Fibroblast of peridontal ligament (primary cell): Measurements from ENCODE around the gene DCDC1.

ENCODE experiments used
- DNase-seq: peaks from one replicate; pipeline ENCODE4 v3.0.0-alpha.2; 2010; ENCODE audit errors: extremely low read depth

Gene DCDC1

GRCh38 chr11:31369348-31370329 lies at the start of gene DCDC1, which contains the start of gene DNAJC24:
Gene DCDC1, minus strand, starts transcription at chr11:31369739. Its CDS starts 41,459 bp downstream, at chr11:31328280.
Gene DNAJC24, plus strand, starts transcription at chr11:31369860. Its CDS starts 889 bp downstream, at chr11:31370749.
- DNase-seq = peak; percentile 91

DNA sequence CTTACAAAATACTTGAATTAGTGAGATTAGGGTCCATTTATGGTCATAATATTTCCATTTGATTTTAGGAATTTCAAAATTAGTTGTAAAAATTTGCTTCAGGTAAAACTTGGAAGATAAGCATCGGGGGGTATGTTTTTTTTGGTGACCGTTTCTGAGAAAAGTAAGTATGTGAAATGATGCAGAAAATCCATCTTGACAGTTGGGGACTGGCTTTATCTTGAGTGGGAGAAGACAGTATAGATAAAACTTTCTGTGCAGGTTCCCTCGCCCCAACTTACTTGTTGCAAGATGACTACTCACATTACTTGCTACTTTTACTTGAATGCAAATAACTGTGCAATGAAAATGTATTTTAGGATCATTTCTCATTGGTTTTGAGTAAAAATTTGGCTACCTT lies 49.6 kb upstream of the DCDC1 start:
- DNase-seq = no peak

GRCh38 chr11:31417816-31418215 lies 48.3 kb upstream of the DCDC1 start:
- no peak for DNase-seq

- no peak for DNase-seq
Observed at GRCh38 chr11:31417357-31417756, 47.8 kb upstream of the DCDC1 start.

GRCh38 chr11:31415435-31415834 lies 45.9 kb upstream of the DCDC1 start:
- DNase-seq = no peak

GRCh38 chr11:31414338-31414737 lies 44.8 kb upstream of the DCDC1 start:
- DNase-seq = no peak

DNA sequence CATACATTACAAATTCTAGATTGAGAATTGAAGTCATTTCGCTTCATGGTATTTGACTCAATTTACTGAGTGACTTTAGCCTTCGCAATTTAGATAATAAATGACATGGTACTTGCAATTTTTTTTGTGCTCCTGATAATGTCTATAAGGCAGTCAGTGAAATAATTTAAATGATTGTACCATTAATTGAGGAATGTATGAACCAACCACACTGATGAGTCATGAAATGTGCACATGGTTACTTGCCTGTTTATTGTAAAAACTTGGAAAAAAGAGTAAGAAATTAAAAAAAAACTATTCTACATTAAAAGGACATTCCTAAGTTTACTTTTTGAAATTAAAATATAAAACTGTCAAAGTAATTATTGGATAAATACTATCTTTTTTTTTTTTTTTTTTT lies 43.4 kb upstream of the DCDC1 start:
- peak; percentile 55 for DNase-seq

DNA sequence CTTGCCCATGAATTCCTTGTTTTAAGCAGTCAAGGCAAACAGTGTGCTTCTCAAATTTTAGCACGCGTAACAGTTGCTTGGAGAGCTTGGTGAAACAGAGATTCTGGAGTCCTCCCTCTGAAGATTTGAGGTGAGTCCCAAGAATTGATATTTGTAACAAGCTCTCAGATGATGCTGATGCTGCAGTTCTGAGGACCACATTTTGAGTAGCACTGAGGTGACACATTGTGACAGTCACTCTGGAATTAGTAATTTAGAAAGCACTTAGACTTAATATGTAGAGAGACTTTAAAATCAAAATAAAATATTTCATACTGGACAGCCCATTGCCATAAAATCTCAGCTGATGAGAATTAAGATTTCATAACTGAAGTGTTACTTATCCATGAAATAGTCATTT lies 38.7 kb upstream of the DCDC1 start:
- DNase-seq = no peak

DNA sequence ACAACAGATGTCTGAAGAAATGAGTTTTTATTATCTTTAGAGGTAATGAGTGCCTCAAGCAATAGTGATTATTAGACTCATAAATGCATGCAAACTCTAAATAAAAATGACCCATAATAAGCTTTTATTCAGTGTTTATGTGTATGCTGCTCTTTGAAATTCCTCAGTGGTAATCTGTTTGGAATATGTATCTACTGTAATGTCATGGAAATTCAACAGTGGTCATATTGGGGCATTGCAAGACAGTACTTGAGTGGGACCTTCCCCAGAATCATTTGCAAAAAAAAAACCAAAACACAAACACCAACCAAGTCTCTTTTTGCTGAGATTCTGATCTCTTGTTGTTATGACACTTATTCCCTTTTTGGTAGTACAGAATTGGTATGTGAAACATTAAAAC lies 35.1 kb upstream of the DCDC1 start:
- no peak for DNase-seq

DNA sequence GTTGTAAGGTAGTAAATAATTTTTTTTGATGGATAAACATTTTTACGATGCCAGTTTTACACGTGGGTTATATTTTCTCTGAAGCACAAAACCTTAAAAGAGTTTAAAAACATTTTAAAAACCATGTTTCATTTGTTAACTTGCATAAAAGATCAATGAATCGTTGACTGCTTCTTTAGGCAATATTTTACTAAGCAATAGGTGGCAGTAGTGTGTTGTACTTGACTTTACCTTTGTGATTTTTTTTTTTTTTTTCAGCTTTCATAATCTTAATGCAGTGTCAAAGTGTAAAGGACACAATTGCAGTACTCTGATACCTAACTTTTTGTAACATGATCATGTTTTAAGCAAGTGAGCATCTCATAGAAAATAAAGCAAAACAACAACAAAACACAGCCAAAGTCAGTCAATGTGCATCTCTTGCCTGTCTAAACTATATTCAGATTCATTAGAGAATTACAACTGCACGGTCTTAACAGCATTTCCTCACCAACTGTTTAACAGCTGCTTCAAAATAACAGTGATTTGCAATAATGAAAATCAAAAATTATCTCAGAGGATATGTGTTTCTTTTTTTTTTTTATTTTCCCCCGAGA lies 27.8 kb upstream of the DCDC1 start:
- DNase-seq = peak; percentile 54

DNA sequence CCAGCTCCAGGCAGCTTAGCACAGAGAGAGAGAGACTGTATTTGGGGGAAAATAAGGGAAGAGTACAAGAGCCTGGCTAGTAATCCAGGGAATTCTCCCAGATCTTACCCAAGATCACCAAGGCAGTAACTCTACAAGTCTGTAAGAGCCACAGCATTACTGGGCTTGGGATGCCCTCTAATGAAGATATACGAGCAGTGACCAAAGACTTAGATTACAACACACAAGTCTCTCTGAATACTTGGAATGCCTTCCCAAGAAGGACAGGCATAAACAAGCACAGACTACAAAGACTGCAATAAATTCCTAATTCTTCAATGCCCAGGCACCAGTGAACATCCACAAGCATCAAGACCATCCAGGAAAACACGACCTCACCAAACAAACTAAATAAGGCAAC lies 17.8 kb upstream of the DCDC1 start:
- DNase-seq = no peak

GRCh38 chr11:31383116-31383515 lies 13.6 kb upstream of the DCDC1 start:
- DNase-seq = no peak

DNA sequence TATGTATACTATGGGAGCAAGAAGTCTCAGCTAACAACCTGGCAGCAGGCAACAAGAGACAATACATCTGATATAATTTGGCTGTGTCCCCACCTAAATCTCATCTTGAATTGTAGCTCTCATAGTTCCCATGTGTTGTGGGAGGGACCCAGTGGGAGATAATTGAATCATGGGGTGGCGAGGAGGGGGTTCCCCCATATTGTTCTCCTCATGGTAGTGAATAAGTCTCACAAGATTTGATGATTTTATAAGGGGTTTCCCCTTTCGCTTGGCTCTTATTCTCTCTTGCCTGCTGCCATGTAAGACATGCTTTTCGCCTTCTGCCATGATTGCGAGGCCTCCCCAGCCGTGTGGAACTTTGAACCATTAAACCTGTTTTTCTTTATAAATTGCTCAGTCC lies 6.3 kb upstream of the DCDC1 start:
- no peak for DNase-seq

DNA sequence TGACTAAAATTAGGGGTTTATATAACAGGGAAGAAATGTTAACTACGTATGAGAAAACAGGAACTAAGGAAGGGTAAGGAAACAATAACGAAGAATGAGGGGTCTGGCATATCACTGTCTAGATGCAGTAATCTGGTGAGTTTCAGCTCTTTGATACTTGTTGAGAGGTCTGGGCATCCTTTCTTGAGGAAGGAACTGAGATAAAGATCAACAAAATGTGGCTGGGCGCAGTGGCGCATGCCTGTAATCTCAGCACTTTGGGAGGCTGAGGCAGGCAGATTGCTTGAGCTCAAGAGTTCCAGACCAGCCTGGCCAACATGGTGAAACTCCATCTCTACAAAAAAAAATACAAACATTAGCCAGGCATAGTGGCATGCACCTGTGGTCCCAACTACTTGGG lies 2.7 kb downstream of the DCDC1 start:
- no peak for DNase-seq

GRCh38 chr11:31361743-31362142 lies 7.8 kb downstream of the DCDC1 start:
- DNase-seq = no peak

GRCh38 chr11:31355817-31356216 lies 13.7 kb downstream of the DCDC1 start:
- DNase-seq = no peak

DNA sequence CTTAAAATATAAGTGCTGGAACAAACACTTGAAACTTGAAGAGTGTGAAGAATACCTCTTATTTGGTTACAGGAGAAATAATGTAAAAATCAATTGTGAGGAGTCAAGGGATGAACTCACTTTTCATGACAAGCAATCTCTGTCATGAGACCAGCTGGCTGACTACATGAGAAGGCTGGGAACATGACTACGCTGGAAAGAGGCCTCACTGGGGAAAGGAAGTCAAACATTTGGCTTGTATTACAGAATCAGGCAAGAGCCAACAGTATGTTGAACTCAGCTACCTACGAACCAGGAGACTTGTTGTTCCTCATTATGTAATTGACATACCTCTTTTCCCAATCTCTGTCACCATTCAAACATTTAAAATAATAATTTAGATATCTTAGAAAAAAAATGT lies 14.4 kb downstream of the DCDC1 start:
- DNase-seq = peak; percentile 60

- no peak for DNase-seq
Observed at GRCh38 chr11:31351168-31351567, 18.4 kb downstream of the DCDC1 start.

- DNase-seq = peak; percentile 41
Observed at GRCh38 chr11:31340903-31341572, 28.5 kb downstream of the DCDC1 start.

GRCh38 chr11:31337806-31338205 lies 31.7 kb downstream of the DCDC1 start:
- no peak for DNase-seq

- no peak for DNase-seq
Observed at GRCh38 chr11:31328697-31329096, 40.8 kb downstream of the DCDC1 start.

- DNase-seq = no peak
Observed at GRCh38 chr11:31327417-31327816, 42.1 kb downstream of the DCDC1 start.
